Measurements from ENCODE around the gene AAK1.
"Not testable (repeated sequence)": the region's sequence is repeated elsewhere in the genome, so short reads cannot be mapped to it uniquely, and the experiment has no call there.

Gene AAK1

DNA sequence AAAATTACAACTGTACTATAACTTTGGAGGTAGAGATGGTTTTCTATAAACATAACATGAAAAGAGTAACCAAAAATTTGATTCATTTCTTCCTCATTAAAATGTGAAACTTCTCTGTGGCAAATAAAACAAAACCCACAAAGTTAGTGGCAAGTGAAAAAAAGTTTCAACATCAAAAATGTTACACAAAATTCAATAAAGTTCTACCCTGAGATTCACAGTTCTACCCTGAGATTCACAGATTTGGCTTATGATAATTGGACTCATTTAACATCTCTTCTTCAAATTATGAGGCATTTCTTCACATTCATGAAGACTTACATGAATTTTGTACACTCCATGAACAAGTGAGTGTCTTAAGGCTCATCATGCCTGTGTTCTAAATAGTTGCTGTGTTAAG lies 51.0 kb downstream of the AAK1 start:
- no peak for DNase-seq

DNA sequence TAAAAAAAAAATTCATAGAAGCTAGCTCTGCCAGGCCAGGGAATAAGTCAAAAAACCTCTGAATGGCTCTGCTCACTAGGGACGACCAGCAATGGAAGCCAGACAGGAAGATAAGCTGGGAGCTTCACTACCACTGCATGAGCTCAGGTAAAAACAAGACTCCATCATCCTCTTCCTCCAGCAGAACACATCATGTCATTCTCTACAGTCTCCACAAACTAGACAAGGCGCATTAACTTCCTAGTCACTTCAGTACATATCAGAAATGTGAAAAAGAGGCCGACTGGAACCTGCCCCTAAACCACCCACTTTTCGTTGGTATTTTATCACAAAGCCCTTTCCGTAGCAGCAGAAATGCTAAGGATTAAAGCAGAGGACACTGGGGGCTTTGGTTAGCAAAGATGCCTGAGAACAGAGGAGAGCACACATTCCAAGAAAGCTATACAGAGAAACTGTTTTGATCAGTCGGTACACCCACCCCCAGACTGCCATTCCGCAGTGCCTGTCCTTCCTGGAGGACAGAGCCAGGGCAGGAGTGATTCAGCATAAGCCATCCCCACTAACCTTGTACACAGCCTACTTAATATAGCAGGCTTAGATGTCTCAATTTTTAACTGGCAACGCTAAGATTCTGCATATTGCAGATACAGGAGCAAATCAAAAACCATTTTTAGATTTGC lies 53.4 kb downstream of the AAK1 start:
- no peak for DNase-seq

DNA sequence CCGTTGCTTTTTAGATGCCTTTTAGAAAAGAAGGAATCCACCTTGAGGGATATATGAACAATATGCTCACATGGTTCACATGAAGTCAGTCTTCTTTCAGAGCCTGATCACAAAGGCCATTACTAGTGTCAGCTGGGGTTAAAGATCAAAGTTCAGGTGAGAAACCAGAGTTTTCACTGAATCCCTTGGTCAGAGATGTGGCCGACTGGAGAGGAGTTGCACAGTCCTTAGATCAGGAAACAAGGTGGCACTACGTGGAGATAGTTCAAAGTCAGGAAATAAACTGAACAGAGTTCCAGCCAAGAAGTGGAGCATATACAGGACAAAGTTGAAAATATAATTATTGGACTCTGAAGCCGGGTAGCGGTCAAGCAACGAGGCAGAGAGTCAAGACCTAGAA lies 54.6 kb downstream of the AAK1 start:
- DNase-seq = no peak

DNA sequence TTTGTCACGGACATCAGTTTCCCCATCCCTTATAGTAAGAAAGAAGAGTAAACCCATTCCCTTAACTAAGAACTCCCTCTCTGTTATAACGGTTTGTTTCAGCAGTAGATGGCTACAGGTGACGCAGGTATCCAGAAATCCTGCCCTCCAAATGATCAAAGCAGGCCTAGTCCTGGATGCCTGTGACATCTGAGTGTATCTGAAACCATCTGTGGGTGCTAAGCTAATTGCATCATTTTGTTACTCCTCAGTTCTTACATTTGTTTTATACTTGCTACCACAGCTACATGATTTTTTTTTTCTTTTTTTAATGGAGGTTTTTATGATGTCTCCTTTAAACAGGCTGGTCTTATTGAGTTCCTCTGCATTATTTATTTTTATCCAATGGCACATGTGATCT lies 55.1 kb downstream of the AAK1 start:
- DNase-seq = no peak

DNA sequence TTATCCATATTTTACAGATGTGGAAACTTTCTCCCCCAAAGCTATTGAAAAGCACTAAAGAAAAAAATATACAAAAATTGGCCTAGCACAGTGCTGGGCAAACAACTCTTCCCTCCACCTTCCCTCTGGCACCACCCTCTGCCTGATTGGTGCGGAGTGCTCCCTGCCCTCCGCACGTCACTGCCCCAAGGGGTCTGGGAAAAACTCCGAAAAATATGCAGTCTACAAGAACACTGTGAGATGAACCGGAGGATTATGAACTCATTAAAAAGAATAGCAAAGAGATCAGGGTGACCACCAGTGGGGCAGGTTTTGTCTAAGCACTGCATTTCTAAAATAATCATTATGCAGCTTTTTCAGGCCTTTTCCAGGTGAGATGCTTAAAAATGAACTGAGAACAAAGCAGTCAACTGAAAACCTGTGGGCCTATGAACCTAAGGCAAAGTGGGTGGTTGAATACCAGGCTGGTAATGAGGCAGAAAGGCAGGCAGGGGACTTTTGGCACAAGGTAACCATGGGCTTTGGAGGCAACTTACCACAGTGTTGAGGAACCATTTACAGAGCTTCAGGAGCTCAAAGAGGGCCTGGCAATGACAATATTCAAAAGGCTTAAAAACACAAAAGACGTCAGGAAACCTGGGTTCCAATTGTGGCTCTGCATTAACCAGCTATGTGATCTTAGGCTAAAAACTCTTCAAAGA lies 57.5 kb downstream of the AAK1 start:
- no peak for DNase-seq

DNA sequence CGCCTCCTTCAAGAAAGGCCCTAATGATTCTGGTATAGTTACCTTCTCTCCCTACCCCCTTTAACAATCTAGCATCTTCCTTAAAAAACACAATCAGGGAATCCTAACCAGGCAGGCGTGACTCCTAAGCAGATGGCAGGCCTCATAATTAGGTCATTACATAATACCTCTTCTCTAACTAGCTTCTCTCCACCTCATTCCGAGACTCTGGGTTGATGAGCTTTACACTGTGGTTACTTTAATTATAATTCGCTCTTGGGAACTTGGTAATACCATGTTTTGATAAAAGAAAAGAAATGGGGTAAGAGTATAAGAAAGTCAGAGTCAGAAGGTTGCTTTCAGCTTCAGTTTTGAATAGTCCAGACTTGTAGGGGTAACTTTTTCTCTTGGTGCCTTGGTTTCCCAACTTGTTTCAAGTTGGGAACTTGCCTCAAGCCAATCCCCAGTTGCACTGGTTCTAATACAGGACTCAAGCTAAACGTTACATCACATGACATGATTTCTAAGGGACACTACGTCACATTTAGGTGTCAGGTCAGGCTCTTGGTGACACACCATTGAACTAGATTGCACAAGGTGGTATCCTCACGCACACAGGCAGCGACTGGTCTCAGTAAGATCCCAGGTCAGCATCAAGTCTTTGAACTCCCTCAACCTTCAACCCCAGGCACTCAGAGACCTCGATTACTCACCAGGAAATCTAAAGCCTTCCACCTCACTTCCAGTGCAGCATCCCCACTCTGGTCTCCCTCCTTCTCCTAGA lies 59.2 kb downstream of the AAK1 start:
- no peak for DNase-seq

DNA sequence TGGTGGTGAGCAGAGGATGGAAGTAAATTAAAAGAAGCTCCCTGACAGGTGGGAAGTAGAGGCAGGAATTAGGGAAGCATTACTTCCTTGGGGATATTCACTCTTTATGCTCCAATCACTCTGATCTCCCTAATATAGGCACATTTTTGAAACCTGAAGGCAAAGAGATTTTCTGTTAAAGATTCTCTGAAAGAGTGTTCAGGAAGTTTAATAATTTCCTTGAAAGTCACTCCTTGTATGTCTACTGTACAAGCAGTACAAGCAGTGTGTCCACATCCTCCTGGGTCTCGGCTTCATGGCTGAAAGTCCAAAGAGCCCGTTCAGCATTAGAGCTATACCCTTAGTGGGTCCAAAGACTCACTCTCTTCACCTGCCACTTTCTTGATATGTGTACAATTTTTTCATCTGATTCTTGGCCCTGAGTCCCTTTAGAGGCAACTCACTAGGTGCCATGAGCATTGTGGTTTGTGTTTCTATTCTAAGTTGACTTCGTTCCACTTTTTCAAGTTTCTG lies 60.2 kb downstream of the AAK1 start:
- no peak for DNase-seq

DNA sequence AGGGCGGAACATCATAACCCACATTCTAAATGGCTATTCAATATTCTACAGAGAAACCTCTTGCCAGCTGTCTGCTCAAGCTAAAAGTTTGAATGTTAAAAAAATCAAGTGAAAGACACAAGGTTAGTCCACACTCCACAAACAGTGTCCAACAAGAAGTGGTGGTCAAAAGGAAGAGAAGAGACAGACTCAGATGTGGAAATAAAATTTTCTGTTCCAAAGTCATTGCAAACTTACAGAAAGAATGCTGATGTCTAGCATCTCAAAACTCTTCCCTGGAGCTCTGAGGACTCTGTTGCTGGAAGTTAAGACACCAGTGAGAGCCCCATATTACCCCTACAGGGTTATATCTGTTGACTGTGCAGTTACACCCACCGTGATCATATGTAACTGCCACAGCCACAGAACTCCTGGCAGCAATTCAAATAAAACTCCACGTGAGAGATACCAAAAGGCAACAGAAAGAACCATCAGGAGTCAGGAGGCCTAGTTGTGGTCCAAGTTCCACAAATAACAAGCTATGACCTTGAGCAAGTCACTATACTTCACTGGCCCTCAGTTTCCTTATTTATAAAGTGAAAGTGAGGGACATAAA lies 60.9 kb downstream of the AAK1 start:
- no peak for DNase-seq

DNA sequence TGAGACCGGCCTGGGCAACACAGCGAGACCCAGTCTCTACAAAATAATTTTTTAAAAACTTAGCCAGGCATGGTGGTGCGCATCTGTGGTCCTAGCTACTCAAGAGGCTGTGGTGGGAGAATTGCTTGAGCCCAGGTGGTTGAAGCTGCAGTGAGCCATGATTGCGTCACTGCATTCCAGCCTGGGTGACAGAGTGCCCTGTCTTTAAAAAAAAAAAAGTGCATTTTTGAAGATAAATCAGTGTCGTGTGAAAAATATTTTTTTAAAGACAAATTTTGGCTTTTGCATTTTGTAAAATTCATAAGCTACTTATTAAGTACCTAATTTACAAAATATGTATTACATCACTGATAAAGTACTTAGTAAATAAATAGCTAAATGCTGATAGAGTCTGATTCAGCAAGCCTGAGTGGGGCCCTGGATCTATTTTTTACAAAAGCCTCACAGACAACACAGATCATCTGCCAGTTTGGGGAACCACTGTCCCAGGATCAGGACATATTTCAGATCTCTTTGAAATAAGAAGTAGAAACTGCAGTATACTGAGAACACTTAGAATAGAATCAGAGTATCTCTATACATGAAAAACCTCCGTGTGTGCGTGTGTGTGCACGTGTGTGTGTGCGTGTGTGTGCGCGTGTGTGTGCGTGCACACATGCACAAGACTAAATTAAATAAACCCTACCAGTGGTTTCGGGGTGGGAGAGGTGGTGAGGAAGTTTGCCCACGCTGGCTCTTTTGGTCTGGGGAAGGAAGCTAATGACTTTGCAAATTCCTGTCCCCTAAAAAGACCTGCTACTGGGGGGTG lies 61.6 kb downstream of the AAK1 start:
- no peak for DNase-seq

DNA sequence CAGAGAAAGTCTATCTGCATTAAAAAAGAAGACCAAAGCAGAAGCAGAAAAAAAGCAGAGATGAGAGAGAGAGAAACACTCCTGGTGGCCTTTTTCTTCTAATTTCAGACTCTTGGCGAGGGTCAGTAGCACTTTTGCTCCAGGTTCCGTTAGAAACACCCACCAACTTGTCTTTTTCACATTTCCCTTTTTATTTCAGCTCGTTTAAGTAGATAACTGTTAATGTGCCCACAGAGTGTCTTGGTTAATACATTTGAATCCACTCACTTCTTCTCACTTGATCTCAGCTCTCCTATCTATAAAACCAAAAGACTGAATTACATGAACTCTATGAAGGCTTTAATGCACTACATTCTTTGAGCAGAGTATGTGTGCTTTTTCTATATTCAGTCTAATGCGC lies 63.1 kb downstream of the AAK1 start:
- DNase-seq = no peak

DNA sequence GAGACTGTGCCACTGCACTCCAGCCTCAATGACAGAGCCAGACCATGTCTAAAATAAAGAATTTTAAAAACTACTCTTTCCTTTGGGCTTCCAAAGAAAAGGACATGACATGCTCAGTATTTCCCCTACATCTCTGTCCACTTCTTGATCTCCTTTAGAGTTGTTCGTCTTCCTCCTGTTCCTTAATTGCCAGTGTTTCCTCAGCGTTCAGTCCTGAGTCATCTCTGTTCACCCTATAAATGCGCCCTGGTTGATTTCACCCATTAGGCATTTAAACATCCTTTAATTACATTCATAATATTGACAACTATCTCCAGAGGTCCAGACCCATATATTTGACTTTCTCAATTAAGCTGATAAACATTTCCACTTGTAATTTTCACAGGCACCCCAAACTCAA lies 64.0 kb downstream of the AAK1 start:
- no peak for DNase-seq

DNA sequence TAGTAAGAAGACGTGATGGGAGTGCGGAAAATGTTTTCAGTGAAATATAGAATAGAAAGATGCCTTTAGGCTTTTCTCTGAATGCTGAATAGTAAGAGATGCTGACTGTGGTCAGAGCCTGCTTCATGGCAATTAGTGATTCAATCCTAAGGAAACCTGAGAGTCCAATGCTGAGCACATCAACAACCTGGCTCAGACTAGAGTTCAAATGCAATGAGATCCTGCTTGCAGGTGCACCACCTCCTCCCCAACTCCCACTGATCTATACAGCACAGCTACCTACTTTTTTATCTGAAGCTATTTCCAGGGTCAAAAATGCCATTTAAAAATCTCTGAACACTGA lies 65.4 kb downstream of the AAK1 start:
- no peak for DNase-seq

DNA sequence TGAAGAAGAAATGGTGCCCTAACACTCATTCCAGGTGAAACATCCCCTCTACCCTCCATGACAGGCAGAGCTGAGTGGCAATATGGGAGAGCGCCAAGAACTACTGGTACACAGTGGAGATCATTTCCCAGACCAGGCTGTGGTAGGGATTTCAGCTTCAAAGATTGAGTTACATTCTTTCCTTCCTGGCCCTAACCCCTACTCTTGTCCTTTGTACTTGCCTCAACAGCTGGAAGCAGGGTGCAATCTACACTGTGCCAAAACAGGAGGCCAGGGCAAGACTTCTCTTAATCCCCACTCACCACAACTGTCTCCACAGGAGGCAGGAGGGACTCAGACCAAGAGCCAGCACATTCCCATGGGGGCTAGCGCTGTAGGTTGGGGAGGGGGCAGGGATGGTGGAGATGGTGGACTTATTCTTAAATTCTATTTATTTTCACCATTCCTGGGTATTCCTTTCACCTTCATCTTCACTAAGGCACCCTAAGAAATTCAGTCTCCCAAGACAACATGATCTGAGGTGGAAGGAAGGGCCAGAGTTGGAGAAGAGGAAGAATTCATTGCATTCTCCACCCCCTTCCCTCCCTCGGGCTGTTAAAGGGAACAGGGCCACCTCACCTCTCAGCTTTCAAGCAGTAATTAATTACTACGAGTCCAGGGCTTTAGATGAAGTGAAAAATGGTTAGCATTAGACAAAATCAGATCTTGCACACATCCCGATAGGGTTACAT lies 65.9 kb downstream of the AAK1 start:
- no peak for DNase-seq

DNA sequence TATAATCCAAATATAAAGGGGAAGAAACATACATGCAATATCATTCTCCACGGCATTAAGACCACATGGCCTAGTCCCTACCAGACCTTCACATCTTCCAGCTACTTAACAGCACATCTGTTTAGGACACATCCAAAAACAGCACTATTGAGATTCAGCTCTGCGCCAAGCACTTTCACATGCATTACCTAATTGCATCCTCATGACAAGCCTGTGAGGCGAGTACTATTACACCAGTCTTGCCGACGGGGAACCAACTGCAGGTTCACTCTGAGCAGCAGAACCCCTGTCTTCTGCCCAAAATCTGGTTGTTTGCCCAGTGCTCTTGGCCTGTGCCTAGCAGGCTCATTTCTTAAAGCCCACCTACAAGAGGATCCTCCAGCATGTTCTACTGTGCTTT lies 66.7 kb downstream of the AAK1 start:
- DNase-seq = no peak

DNA sequence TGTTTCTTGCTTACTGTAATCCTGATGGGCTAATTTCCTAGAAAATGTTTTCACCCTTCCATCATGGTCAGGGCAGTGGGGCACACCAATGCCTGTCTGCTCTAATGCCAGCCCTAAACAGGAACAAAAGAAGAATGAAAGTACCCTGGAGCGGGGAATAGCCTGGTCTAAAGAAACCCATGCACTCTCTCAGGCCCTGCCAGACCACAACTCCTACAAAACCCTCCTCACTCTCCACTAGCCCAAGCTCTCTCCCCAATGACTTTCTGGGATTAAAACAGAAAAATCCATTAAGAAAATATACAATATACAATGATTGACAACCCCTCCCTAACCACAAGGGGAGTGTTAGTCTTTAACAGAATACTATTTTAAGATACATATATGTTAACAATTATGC lies 67.6 kb downstream of the AAK1 start:
- DNase-seq = no peak

DNA sequence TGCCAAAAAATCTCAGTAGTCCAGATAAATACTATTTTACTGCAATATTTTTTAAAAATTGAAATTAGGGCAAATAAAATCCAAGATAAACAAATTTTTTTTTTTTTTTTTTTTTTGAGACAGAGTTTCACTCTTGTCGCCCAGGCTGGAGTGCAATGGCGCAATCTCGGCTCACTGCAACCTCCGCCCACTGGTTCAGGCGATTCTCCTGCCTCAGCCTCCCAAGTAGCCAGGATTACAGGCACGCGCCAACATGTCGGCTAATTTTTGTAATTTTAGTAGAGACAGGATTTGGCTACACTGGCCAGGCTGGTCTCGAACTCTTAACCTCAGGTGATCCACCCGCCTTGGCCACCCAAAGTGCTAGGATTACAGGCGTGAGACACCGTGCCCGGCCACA lies 68.2 kb downstream of the AAK1 start:
- not testable (repeated sequence) for DNase-seq

DNA sequence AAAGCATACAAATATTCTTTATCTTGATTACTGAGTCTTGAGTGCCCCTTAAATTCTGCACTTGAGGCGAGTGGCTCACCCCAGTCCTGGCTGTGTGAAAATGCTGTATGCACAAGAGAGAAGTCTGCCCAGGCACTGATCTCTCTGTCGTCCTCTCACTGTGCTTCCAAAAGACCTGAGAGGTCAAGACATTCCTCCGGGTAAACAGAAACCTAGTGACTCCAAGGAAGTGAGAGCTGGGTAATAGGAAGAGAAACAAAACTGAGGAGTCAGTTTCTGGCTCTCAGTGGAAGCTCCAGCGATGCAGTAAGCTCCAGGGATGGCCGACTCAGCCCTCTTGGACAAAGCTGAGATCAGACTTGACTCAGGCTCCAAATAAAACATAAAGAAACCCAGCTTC lies 70.9 kb downstream of the AAK1 start:
- DNase-seq = no peak

DNA sequence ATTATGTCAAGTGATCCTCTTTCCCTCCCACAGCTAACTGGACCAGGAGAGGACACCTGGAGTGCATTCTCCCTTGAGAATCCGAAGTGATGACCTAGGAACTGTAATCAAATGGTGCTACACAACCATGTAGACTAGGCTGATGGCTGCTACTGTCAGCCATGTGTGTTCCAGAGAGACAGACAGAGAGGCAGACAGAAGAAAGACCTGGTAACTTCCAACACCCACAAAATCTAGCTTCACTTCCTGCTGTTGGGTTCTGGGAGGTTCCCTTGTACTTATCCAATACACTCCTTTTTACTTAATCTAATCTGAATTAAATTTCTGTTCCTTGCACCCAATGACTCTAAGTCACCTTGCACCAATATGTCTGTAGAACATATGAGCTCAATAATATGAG lies 72.3 kb downstream of the AAK1 start:
- no peak for DNase-seq

DNA sequence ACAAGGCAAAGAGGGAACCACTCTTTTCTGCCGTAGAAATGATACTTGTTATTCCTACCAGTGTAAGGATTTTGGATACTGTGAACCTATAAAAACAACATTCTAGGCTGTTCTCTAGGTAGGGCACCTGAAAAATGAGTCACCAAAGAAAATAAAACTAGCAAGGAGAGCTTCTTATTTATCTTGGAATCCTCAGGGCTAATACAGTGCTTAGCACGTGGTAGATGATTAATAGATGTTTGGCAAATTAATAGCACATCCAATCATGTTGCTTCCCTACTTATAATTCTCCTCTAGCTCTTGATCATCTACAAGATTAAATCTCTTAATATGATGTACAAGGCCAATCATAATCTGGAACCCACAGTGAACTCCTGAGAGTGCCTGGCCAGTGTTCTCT lies 73.1 kb downstream of the AAK1 start:
- DNase-seq = no peak

DNA sequence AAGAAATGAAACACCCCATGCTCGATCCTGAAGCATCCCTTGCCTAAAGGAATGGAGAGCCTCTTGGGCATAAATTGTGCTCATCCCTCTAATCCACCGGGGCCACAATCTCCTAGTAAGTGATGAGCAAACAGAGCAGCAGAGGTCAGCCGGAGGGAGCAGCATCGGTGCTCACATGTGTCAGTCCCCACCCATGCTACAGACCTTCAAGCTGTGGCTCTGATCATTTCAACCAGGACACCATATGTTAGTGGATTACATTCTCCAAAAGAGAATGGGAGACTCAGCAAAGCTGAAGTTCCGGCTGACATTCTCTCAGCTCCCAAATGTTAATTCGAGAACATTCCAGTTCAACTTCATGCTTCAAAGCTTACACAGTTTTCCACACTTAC lies 75.6 kb downstream of the AAK1 start:
- no peak for DNase-seq

DNA sequence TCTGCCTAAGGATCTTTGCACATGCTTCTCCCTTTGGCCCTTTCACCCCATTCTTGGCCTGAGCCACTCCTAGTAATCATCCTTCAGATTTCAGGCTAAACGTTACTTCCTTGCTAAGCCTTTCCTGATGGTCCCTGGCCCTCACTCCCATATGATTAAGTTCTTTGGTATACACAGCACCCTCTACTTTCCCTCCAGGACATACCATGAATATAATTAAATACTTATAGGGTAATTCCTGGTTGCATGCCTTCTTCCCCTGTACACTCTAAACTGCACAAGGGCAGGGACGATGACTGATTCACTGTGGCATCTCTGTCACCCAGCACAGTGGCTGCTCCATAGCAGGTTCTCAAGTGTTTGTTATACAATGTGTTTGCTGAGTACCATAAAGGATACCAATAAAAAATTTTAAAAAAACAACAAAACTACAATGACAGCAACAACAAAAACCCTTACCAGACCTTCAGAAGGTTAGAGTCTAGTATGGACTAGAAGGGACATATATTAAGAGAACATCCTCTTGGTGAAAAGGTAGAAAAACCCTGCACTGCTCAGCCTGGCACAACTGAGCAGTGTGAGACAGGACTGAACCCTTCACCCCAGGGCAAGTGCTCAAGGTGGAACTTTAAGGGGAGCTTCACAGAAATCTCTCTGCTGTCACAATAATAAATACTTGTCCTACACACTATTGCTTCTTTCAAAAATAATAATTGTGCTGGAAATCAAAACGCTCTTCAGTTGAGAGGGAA lies 76.2 kb downstream of the AAK1 start:
- no peak for DNase-seq
